ENCODE data around the gene CLDN7.

Gene CLDN7

GRCh38 chr17:7219812-7220592 is 42.3 kb downstream of the CLDN7 start, which contains the start of the genes ACADVL and DLG4:
Gene ACADVL (plus strand): TSS chr17:7219938. CDS start chr17:7219985, 47 bp downstream.
Gene DLG4 (minus strand): TSS chr17:7219836.
- Mint-ChIP-seq H3K9me3 (no peaks in the 10 kb centered on the region), H3K4me1 (ENCODE audit: low read depth) (peaks cover 67% of the 10 kb centered on the region)

GRCh38 chr17:7219229-7219811 is 43.0 kb downstream of the CLDN7 start:
- peak overlapping the region; percentile 99 for H3K4me3 Mint-ChIP-seq

More at GRCh38 chr17:7219812-7220592, 42.3 kb downstream of the CLDN7 start, which contains the start of the genes ACADVL and DLG4:
- H3K27me3 Mint-ChIP-seq, result no peaks in the 10 kb centered on the region
- peak within 1 kb of the TSS; percentile 91 for H3K27ac Mint-ChIP-seq
- intact Hi-C loops (cut with micrococcal nuclease), result loop anchor here (2.0 to 5.0 kb wide), 2 partner anchors 15 to 32 kb away; partner anchors contain the start of genes CTDNEP1, DVL2 and ELP5
- H3K4me3 Mint-ChIP-seq, result peak within 1 kb of the TSS; percentile 99
- H3K36me3 Mint-ChIP-seq (ENCODE audit: low read depth), result peaks cover 44% of the 10 kb centered on the region

DNA sequence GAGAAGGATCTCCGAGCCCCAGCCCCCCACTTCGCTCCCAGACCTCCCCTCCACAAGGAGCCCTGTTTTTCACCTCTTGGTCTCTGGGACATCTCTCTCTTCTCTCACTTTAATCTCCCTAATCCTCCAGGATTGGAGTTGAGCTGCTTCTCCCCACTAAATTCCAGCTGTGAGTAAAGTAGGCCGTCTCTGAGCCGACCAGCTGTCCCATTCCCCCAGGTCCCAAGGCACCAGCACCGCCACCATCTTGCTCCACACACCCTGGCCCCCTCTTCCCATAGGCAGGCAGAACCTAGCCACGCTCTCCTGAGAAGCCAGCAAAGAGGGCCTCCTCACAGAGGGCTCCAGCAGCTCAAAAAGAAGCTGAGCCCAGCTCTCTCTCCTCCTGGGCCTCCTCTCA is 43.5 kb downstream of the CLDN7 start:
- intact Hi-C loops (cut with micrococcal nuclease), result loop anchor here (2.0 to 5.0 kb wide), 2 partner anchors 16 to 34 kb away; partner anchors contain the start of genes CTDNEP1, DVL2 and ELP5
- Mint-ChIP-seq H3K36me3 (ENCODE audit: low read depth) (peaks cover 32% of the 10 kb centered on the region), H3K9me3 (no peaks in the 10 kb centered on the region), H3K4me1 (ENCODE audit: low read depth) (peaks cover 80% of the 10 kb centered on the region), H3K27ac (peak overlapping the region; percentile 91), H3K4me3 (peak overlapping the region; percentile 30), H3K27me3 (no peaks in the 10 kb centered on the region)

More at GRCh38 chr17:7219229-7219811, 43.0 kb downstream of the CLDN7 start:
- intact Hi-C loops (cut with micrococcal nuclease), result loop anchor here (2.0 to 5.0 kb wide), 2 partner anchors 15 to 33 kb away; partner anchors contain the start of genes CTDNEP1, DVL2 and ELP5
- Mint-ChIP-seq H3K9me3 (no peaks in the 10 kb centered on the region), H3K36me3 (ENCODE audit: low read depth) (peaks cover 37% of the 10 kb centered on the region), H3K27me3 (no peaks in the 10 kb centered on the region), H3K27ac (peak overlapping the region; percentile 91), H3K4me1 (ENCODE audit: low read depth) (peaks cover 74% of the 10 kb centered on the region)

DNA sequence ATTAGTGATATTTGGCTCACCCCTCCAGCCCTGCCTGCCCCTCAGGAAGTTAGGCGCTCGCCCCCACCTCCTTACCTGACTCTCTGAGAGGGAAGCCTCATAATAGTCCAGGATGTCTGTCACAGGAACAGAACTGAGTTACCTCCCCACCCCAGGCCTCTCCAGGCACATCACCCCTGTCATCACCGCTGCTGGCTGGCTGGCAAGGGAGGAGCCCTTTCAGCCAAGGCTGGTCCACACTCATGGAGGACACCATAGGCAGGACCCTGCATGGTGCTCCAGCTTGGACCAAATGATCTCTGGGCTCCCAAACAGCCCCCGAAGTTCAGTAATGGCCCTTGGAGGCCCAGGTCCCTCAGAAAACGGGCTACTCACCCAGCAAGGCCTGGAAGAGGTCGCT is 44.1 kb downstream of the CLDN7 start:
- Mint-ChIP-seq H3K27me3 (no peaks in the 10 kb centered on the region), H3K36me3 (ENCODE audit: low read depth) (peaks cover 31% of the 10 kb centered on the region), H3K4me1 (ENCODE audit: low read depth) (peaks cover 86% of the 10 kb centered on the region), H3K4me3 (peak overlapping the region; percentile 27), H3K9me3 (no peaks in the 10 kb centered on the region), H3K27ac (peak overlapping the region; percentile 91)
- intact Hi-C loops (cut with micrococcal nuclease), result loop anchor here (2.0 to 5.0 kb wide), 2 partner anchors 17 to 34 kb away; partner anchors contain the start of genes CTDNEP1, DVL2 and ELP5

GRCh38 chr17:7217113-7217987 is 44.9 kb downstream of the CLDN7 start:
- intact Hi-C loops (cut with micrococcal nuclease), result loop anchor here (5.0 kb wide), 1 partner anchor 35 kb away; the partner anchor contains the start of genes CTDNEP1 and ELP5
- no peaks in the 10 kb centered on the region for H3K27me3 Mint-ChIP-seq
- H3K4me1 Mint-ChIP-seq (ENCODE audit: low read depth), result peaks cover 87% of the 10 kb centered on the region
- H3K36me3 Mint-ChIP-seq (ENCODE audit: low read depth), result peaks cover 24% of the 10 kb centered on the region
- no peaks in the 10 kb centered on the region for H3K9me3 Mint-ChIP-seq
- H3K27ac Mint-ChIP-seq, result peak overlapping the region; percentile 91
- H3K4me3 Mint-ChIP-seq, result peak overlapping the region; percentile 82

DNA sequence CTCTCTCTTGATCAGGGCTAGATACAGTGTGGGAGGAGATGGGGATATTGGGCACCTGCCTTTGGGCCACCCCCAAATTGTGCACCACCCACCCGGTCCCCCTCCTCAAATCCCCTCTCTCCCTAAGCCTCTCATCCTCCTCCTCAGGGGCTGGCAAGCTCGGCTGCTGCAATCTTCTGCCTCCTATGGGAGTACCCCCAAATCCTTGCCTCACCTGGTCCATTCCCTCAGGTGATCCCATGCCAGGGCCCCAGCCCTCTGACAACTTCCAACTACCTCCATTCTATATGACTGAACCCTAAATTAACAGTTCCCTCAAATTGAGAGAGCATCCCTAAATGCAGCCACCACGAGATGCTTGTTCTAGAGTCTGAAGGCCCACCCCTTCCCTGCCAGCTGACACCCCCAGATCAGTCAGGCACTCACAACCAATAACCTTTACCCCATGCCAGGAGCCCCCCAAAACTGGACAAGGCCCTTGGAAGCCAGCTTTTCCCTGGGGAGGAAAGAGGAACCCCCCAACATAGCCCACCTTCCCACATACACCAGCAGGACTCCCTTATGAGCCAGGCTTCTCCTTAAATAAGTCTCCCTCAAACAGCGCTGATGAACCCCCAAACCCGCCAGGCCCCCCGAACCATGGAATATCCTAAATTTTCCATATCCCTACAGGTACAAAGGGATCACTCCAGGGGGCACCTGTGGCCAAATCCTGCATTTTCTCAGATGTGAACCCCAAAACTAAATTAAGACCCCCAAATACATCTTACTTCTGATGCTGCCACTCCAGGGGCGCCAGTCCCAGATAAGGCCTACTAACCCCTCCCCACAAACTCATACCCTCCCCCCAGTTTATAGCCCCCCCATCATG is 45.8 kb downstream of the CLDN7 start:
- peak overlapping the region; percentile 47 for H3K27ac Mint-ChIP-seq
- H3K9me3 Mint-ChIP-seq, result no peaks in the 10 kb centered on the region
- peaks cover 84% of the 10 kb centered on the region for H3K4me1 Mint-ChIP-seq (ENCODE audit: low read depth)
- H3K4me3 Mint-ChIP-seq, result peak overlapping the region; percentile 65
- H3K27me3 Mint-ChIP-seq, result no peaks in the 10 kb centered on the region
- intact Hi-C loops (cut with micrococcal nuclease), result loop anchor here (5.0 kb wide), 1 partner anchor 36 kb away; the partner anchor contains the start of genes CTDNEP1 and ELP5
- peaks cover 15% of the 10 kb centered on the region for H3K36me3 Mint-ChIP-seq (ENCODE audit: low read depth)

- H3K36me3 Mint-ChIP-seq (ENCODE audit: low read depth), result peaks cover 12% of the 10 kb centered on the region
- intact Hi-C loops (cut with micrococcal nuclease), result loop anchor here (1.0 to 5.0 kb wide), 2 partner anchors 10 to 37 kb away; partner anchors contain the start of genes CTDNEP1 and ELP5
- H3K27ac Mint-ChIP-seq, result peak overlapping the region; percentile 47
- H3K27me3 Mint-ChIP-seq, result no peaks in the 10 kb centered on the region
- peaks cover 76% of the 10 kb centered on the region for H3K4me1 Mint-ChIP-seq (ENCODE audit: low read depth)
- H3K4me3 Mint-ChIP-seq, result peak overlapping the region; percentile 94
- no peaks in the 10 kb centered on the region for H3K9me3 Mint-ChIP-seq
Measured at GRCh38 chr17:7215652-7216180, 46.6 kb downstream of the CLDN7 start.

DNA sequence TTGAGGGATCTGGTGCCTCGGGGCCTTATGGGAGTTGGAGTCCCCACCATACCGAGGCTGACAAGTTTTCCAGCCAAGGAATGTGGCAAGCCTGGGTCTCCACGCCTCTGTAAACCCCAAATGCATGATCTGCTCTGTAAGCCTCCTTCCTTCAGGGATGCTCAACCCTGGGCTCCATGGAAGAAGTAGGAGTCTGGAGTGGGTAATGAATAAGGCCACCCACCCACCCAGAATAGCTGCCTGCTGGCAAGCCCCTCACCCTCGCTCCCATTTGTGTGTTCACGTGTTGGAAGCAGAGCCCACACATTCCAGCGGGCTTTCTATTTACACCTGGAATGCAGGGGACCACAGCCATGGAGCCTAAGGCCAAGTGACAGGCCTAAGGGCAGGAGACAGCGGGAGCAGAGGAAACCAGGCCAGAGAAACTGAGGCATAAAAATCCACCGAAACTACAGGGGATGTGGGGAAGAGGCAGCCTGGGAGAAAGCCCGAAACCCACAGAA is 47.1 kb downstream of the CLDN7 start:
- intact Hi-C loops (cut with micrococcal nuclease), result loop anchor here (1.0 to 5.0 kb wide), 2 partner anchors 10 to 37 kb away; partner anchors contain the start of genes CTDNEP1 and ELP5
- Mint-ChIP-seq H3K36me3 (ENCODE audit: low read depth) (peaks cover 16% of the 10 kb centered on the region), H3K4me1 (ENCODE audit: low read depth) (peaks cover 73% of the 10 kb centered on the region)

GRCh38 chr17:7214300-7215135 is 47.8 kb downstream of the CLDN7 start:
- H3K27me3 Mint-ChIP-seq, result no peaks in the 10 kb centered on the region
- no peaks in the 10 kb centered on the region for H3K9me3 Mint-ChIP-seq
- H3K4me1 Mint-ChIP-seq (ENCODE audit: low read depth), result peaks cover 71% of the 10 kb centered on the region
- peak overlapping the region; percentile 94 for H3K4me3 Mint-ChIP-seq
- intact Hi-C loops (cut with micrococcal nuclease), result loop anchor here (1.0 to 5.0 kb wide), 2 partner anchors 9 to 38 kb away; partner anchors contain the start of genes CTDNEP1 and ELP5
- peaks cover 13% of the 10 kb centered on the region for H3K36me3 Mint-ChIP-seq (ENCODE audit: low read depth)
- peak overlapping the region; percentile 87 for H3K27ac Mint-ChIP-seq

More for the DNA sequence above, 47.1 kb downstream of the CLDN7 start:
- H3K4me3 Mint-ChIP-seq, result peak overlapping the region; percentile 94
- no peaks in the 10 kb centered on the region for H3K9me3 Mint-ChIP-seq
- no peaks in the 10 kb centered on the region for H3K27me3 Mint-ChIP-seq
- peak overlapping the region; percentile 87 for H3K27ac Mint-ChIP-seq

DNA sequence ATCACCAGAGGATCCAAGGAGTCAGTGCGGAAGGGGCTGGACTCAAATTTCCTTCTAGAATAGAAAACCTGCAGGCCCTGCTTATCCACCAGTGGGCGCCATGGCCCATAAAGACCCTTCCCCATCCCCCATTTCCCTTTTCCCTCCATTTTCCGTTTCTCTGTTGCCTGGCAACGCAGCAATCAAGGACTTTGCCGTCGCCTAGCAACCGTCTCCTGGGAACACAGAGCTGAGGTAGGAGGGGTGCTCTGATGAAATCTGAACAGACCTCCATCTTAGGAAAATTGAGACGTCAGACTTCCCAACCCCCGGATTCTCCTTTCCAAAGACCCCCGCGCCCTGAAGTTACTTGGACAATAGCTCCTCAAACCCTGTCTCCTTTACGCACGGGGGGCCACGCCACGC is 48.4 kb downstream of the CLDN7 start:
- peak overlapping the region; percentile 94 for H3K4me3 Mint-ChIP-seq
- H3K27me3 Mint-ChIP-seq, result no peaks in the 10 kb centered on the region
- peaks cover 12% of the 10 kb centered on the region for H3K36me3 Mint-ChIP-seq (ENCODE audit: low read depth)
- intact Hi-C loops (cut with micrococcal nuclease), result no loop called here
- peaks cover 65% of the 10 kb centered on the region for H3K4me1 Mint-ChIP-seq (ENCODE audit: low read depth)
- no peaks in the 10 kb centered on the region for H3K9me3 Mint-ChIP-seq
- H3K27ac Mint-ChIP-seq, result peak overlapping the region; percentile 87

DNA sequence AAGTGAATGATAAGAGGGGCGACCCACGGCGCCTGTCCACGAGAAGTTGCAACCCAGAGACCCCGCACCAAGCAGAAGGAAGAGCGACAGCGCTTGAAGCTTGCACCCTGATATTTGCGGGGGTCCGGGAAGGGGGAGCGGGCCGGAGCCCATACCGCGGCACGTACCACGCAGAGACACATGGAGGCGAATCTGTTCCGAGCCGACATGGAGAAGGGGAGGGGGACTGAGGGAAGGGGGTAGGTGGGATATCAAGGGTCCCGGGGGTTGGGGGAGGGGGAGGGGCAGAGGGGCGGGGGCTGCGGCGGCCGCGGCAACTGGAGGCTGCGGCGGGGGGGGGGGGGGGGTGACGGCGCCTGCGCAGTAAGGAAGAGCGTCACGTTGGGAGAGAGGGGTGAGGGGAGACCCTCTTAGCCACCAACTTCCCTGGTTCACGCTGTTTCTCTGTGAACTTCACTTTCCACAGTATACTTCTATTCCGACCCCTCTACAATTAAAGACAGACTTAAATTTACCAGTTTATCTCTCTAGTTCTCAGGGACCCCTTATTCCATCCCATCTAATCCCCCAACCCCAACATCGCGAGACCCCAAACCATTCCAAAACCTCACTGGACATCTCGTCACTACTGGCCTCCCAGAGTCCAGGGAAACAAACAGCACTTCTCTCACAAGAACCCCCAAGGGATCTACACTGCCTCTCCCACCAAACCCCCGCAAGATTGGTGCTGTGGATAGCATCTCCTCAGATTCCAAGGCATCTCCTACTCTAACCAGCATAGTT is 50.6 kb downstream of the CLDN7 start:
- Mint-ChIP-seq H3K4me1 (ENCODE audit: low read depth) (peaks cover 60% of the 10 kb centered on the region), H3K27ac (no peak overlapping the region), H3K36me3 (ENCODE audit: low read depth) (peaks cover 29% of the 10 kb centered on the region), H3K4me3 (no peak overlapping the region), H3K9me3 (no peaks in the 10 kb centered on the region), H3K27me3 (no peaks in the 10 kb centered on the region)
- intact Hi-C loops (cut with micrococcal nuclease), result no loop called here

Measured in dendritic cell treated with granulocyte-macrophage colony-stimulating factor and Interleukin-4, amounts not matched to agents 40 ng/mL and 50 ng/mL, for 4 days (primary cell).